Left kidney (tissue), 2 donors: ENCODE measurements around the gene USP36. TPM values are rescaled to one million over a fixed set of nuclear protein-coding genes. Genes with fewer than 3 reads are reported as not detected.
"Not testable (repeated sequence)": the region's sequence is repeated elsewhere in the genome, so short reads cannot be mapped to it uniquely, and the experiment has no call there.

Source experiments
- DNase-seq: peaks from one replicate; pipeline ENCODE4 v3.0.0-alpha.2; 2013
- polyA plus RNA-seq: library from polyadenylated mRNA; unstranded; fragments of 120-200 nt; gene quantifications from one replicate; pipeline ENCODE4 v1.2.1, GENCODE V29; 2013; ENCODE audit not compliant: insufficient read length

Gene USP36
- polyA plus RNA-seq, 1 donor, result 54.8 TPM

- no peak for DNase-seq
These were observed 47.2 kb downstream of the USP36 start for GRCh38 chr17:78793415-78793814.

GRCh38 chr17:78791840-78792709 is 48.5 kb downstream of the USP36 start:
- no peak for DNase-seq

- no peak for DNase-seq
These were observed 50.1 kb downstream of the USP36 start for GRCh38 chr17:78790552-78790951.

GRCh38 chr17:78789663-78790181 is 50.9 kb downstream of the USP36 start:
- no peak for DNase-seq

- no peak for DNase-seq
These were observed 51.4 kb downstream of the USP36 start for GRCh38 chr17:78789149-78789662.

- no peak for DNase-seq
These were observed 52.2 kb downstream of the USP36 start for GRCh38 chr17:78788451-78788850.

GRCh38 chr17:78787444-78787843 is 53.2 kb downstream of the USP36 start:
- DNase-seq, result no peak

GRCh38 chr17:78785663-78786057 is 55.0 kb downstream of the USP36 start:
- no peak for DNase-seq

GRCh38 chr17:78785011-78785662 is 55.5 kb downstream of the USP36 start:
- no peak for DNase-seq

- DNase-seq, result no peak
These were observed 56.3 kb downstream of the USP36 start for GRCh38 chr17:78784352-78784751.

GRCh38 chr17:78783711-78784324 is 56.8 kb downstream of the USP36 start:
- no peak for DNase-seq

- DNase-seq, result no peak
These were observed 58.7 kb downstream of the USP36 start, which contains the start of gene CYTH1 for GRCh38 chr17:78781893-78782304. Gene CYTH1, minus strand, starts transcription at chr17:78782273. Its CDS starts 50 bp downstream, at chr17:78782223.

- no peak for DNase-seq
These were observed 59.3 kb downstream of the USP36 start for GRCh38 chr17:78781104-78781892.

- DNase-seq, result no peak
These were observed 60.3 kb downstream of the USP36 start for GRCh38 chr17:78780335-78780734.

- DNase-seq, result no peak
These were observed 60.8 kb downstream of the USP36 start for GRCh38 chr17:78779850-78780249.

- not testable (repeated sequence) for DNase-seq
These were observed 61.3 kb downstream of the USP36 start for GRCh38 chr17:78779286-78779651.

GRCh38 chr17:78777881-78778280 is 62.7 kb downstream of the USP36 start:
- DNase-seq, result no peak

GRCh38 chr17:78774956-78775571 is 65.5 kb downstream of the USP36 start:
- DNase-seq, result no peak

- no peak for DNase-seq
These were observed 66.2 kb downstream of the USP36 start for GRCh38 chr17:78774453-78774852.

- no peak for DNase-seq
These were observed 68.7 kb downstream of the USP36 start for GRCh38 chr17:78771758-78772382.
